Endothelial cell of umbilical vein (primary cell): ENCODE measurements around the gene DNAH11. TPM values are rescaled to one million over a fixed set of nuclear protein-coding genes. Genes with fewer than 3 reads are reported as not detected.

Source experiments
- BruUV-seq: library from RNA; stranded (reverse); fragments of 400-500 nt; replicated peaks from 2 replicates; lab custom pipeline; 2021; lab: Mats Ljungman, UMichigan
- CTCF ChIA-PET: fragments of 300-600, 350-600 bp; sonication (Branson Sonifier 250); formaldehyde crosslinking; loops from one replicate; lab custom pipeline; 2021; ENCODE audit warnings: antibody characterized with exemption, inconsistent platforms; lab: Charles Lee
- POLR2A ChIA-PET: fragments of 300-600, 350-600 bp; sonication (Branson Sonifier 250); formaldehyde crosslinking; loops from one replicate; lab custom pipeline; 2021; ENCODE audit warnings: antibody characterized with exemption, inconsistent platforms; lab: Charles Lee
- DNase-seq: peaks from one replicate; pipeline ENCODE4 v3.0.0-alpha.2; 2011; ENCODE audit warnings: low read depth, low spot score
- FAIRE-seq: peaks from 2 replicates; lab custom pipeline; 2011; peaks lifted over from hg19 to GRCh38; lab: Jason Lieb, UNC
- H2AFZ ChIP-seq: 2 replicates; pipeline ENCODE4 v1.6.0; 2012; ENCODE audit warnings: low read depth, low read length, control low read depth, inconsistent platforms
- H3K27ac ChIP-seq: 2 replicates; pipeline ENCODE4 v1.5.1; 2011; ENCODE audit warnings: low read depth, mild to moderate bottlenecking, control low read depth, low read length, moderate library complexity; ENCODE audit not compliant: insufficient read depth
- H3K27me3 ChIP-seq, 2 experiments: 2 replicates each; pipeline versions ENCODE4 v1.6.0 to v1.6.1; 2011; ENCODE audit warnings: low read length in 2 of 2, mixed read lengths in 1 of 2; ENCODE audit not compliant: control insufficient read depth in 2 of 2, insufficient read depth in 2 of 2
- H3K36me3 ChIP-seq, 2 experiments: 2 replicates in 1 of 2; 3 replicates in 1 of 2; pipeline ENCODE4 v1.5.1; 2011; ENCODE audit warnings: low read length in 2 of 2, mild to moderate bottlenecking in 1 of 2, moderate library complexity in 1 of 2; ENCODE audit not compliant: control insufficient read depth in 2 of 2, insufficient read depth in 2 of 2; ENCODE audit errors: extremely low read depth in 1 of 2
- H3K4me1 ChIP-seq: 3 replicates; pipeline ENCODE4 v1.5.1; 2011; ENCODE audit warnings: mild to moderate bottlenecking, low read length; ENCODE audit not compliant: control insufficient read depth, insufficient read depth; ENCODE audit errors: extremely low read depth
- H3K4me2 ChIP-seq: 2 replicates; pipeline ENCODE4 v1.6.1; 2011; ENCODE audit warnings: low read length, control low read depth, mixed read lengths; ENCODE audit not compliant: insufficient read depth
- H3K4me3 ChIP-seq, 3 experiments: fragments of 200-600 bp in 1 of 3; sonication (generic), shearing (Covaris generic) in 1 of 3; replicated peaks in 1 of 3; 2 replicates each; pipeline ENCODE4 v1.5.1; 2011 to 2016; ENCODE audit warnings: control low read depth in 3 of 3, low read length in 3 of 3, mild to moderate bottlenecking in 2 of 3, inconsistent platforms in 1 of 3, low read depth in 1 of 3, moderate library complexity in 1 of 3; ENCODE audit not compliant: insufficient read depth in 1 of 3
- H3K79me2 ChIP-seq: 2 replicates; pipeline ENCODE4 v1.6.0; 2012; ENCODE audit warnings: low read length, inconsistent platforms; ENCODE audit not compliant: control insufficient read depth, insufficient read depth
- H3K9ac ChIP-seq: replicated peaks from 2 replicates; pipeline ENCODE3; 2011; ENCODE audit warnings: low read length, control low read depth; ENCODE audit not compliant: insufficient read depth; ENCODE audit errors: extremely low read depth
- H3K9me1 ChIP-seq: replicated peaks from 3 replicates; pipeline ENCODE4 v1.6.0; 2011; ENCODE audit warnings: mild to moderate bottlenecking, low read length; ENCODE audit not compliant: control insufficient read depth, insufficient read depth; ENCODE audit errors: extremely low read depth
- H3K9me3 ChIP-seq: replicated peaks from 2 replicates; pipeline ENCODE4 v1.5.1; 2012; ENCODE audit warnings: low read length, inconsistent platforms; ENCODE audit not compliant: control insufficient read depth, insufficient read depth
- H4K20me1 ChIP-seq: replicated peaks from 2 replicates; pipeline ENCODE3; 2011; ENCODE audit warnings: mild to moderate bottlenecking, low read length; ENCODE audit not compliant: control insufficient read depth, insufficient read depth; ENCODE audit errors: extremely low read depth
- CTCF ChIP-seq, 2 donors: IDR thresholded peaks; 1 replicate in 1 of 2; 2 replicates in 1 of 2; pipeline ENCODE4 v1.5.1; 2011; ENCODE audit warnings: low read length in 2 of 2, mild to moderate bottlenecking in 2 of 2, moderate library complexity in 2 of 2, control low read depth in 1 of 2, inconsistent platforms in 1 of 2, low read depth in 1 of 2; ENCODE audit not compliant: insufficient read depth in 1 of 2; ENCODE audit errors: extremely low read depth in 1 of 2
- EZH2 ChIP-seq: IDR thresholded peaks from 2 replicates; pipeline ENCODE4 v1.6.1; 2012; ENCODE audit warnings: borderline replicate concordance, low read depth, mild to moderate bottlenecking, moderate library complexity, low read length, inconsistent platforms; ENCODE audit not compliant: severe bottlenecking
- FOS ChIP-seq: IDR thresholded peaks from 2 replicates; pipeline ENCODE4 v1.6.1; 2011; ENCODE audit warnings: mild to moderate bottlenecking, low read length, moderate library complexity, borderline replicate concordance; ENCODE audit not compliant: insufficient read depth
- GATA2 ChIP-seq: IDR thresholded peaks from 2 replicates; pipeline ENCODE4 v1.7.0; 2011; ENCODE audit warnings: low read depth, mild to moderate bottlenecking, moderate library complexity, mixed read lengths, low read length; ENCODE audit not compliant: insufficient read length, insufficient read depth
- JUN ChIP-seq: IDR thresholded peaks from 2 replicates; pipeline ENCODE4 v1.6.1; 2011; ENCODE audit warnings: borderline replicate concordance, low read depth; ENCODE audit not compliant: insufficient read length, insufficient read depth
- MYC ChIP-seq: IDR thresholded peaks from one replicate; pipeline ENCODE4 v1.6.1; 2011; ENCODE audit warnings: mild to moderate bottlenecking, low read depth, low read length
- POLR2A ChIP-seq: IDR thresholded peaks from 2 replicates; pipeline ENCODE4 v1.6.1; 2012; ENCODE audit warnings: low read depth, mild to moderate bottlenecking, control low read depth, low read length
- POLR2AphosphoS5 ChIP-seq: IDR thresholded peaks from 2 replicates; pipeline ENCODE4 v1.6.1; 2012; ENCODE audit warnings: low read depth, mild to moderate bottlenecking, control low read depth, low read length, moderate library complexity; ENCODE audit not compliant: insufficient read depth
- dilution Hi-C: fragments of 300-500 bp; cut with MboI; formaldehyde crosslinking; loops from one replicate; pipeline ENCODE4 v1.15.0; 2019; ENCODE audit warnings: low sequenced_read_pairs; ENCODE audit not compliant: extremely low pct_ligation_motif_present
- intact Hi-C: fragments of 100-400 bp; cut with micrococcal nuclease; formaldehyde crosslinking; loops from one replicate; pipeline ENCODE4 v1.10.0; 2022
- polyA plus RNA-seq, 4 experiments: library from polyadenylated mRNA; depleted of rRNA in 3 of 4; stranded (reverse) in 3 of 4; unstranded in 1 of 4; fragments of >200 nt; gene quantifications; 2 replicates each; pipeline versions ENCODE4 v1.2.1 to v1.2.3, GENCODE V29; 2011 to 2012; ENCODE audit warnings: missing spikeins in 1 of 4
- total RNA-seq: library from RNA; stranded (reverse); gene quantifications from 2 replicates; pipeline ENCODE4 v1.2.3, GENCODE V29; 2021
- TF ChIP-seq, protein P1 (sequence below): IDR thresholded peaks from 2 replicates; pipeline ENCODE4 v1.6.1; 2011; ENCODE audit not compliant: insufficient read depth, insufficient read length

DNAH11 gene
- total and polyA plus RNA-seq, 2 donors (not counting 3 experiments of a cell fraction or from before 2014, with no cell fraction given): 0.69 to 0.91 TPM

DNA sequence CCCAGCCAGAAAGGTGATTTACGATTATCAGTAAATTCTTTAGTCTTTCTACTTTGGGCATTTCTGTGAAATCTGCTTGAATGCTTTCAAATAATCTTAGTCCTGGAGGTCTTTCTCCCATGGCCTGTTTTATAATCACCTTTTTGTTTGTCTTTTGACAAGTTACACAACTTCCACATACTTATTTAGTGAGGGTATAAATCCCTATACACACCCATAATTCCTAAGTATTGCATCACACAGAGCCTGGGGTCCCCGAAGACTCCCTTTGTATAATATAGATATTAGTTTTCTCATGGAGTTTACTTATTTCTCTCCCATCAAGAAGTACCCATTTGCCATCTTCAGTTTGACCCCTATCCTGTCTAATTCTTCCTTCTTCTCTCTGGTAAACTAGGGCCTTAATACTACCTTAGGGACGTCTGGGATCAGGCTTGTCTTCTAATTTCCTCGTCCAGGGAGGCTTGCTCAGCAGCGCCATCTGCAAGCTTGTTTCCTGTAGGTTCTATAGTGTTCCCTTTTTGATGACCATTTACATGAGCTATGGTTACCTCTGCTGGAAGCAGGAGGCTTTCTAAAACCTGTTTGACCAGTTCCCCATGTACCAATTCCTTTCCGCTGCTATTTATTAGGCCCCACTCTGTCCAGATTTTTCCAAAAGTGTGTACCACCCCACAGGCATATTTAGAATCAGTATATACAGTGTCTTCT is 8.1 kb downstream of the DNAH11 start:
- Histone ChIP-seq H3K27me3 (peaks cover 2% of the 10 kb centered on the region in 2 experiments), H3K4me3 (no peak overlapping the region), H4K20me1 (no peaks in the 10 kb centered on the region), H3K9me1 (no peaks in the 10 kb centered on the region), H3K9me3 (no peaks in the 10 kb centered on the region), H3K27ac (no peak overlapping the region), H3K4me1 (no peaks in the 10 kb centered on the region), H3K4me2 (no peak overlapping the region), H2AFZ (no peak overlapping the region), H3K9ac (no peak overlapping the region), H3K36me3 (no peaks in the 10 kb centered on the region), H3K79me2 (no peaks in the 10 kb centered on the region)
- POLR2A ChIA-PET: no interaction called here
- BruUV-seq: no TSS peak
- dilution Hi-C loops (no loop called here), intact Hi-C loops (no loop called here)
- TF ChIP-seq JUN (no peak), EZH2 (no peak), GATA2 (no peak), POLR2AphosphoS5 (no peak), MYC (no peak), FOS (no peak), POLR2A (no peak), CTCF (IDR thresholded peaks at IDR 0.05; ENCODE audit: extremely low read depth in 1 of 2, insufficient read depth in 1 of 2, low read depth in 1 of 2, low read length in 2 of 2) (no peak)
- TF ChIP-seq, protein P1, sequence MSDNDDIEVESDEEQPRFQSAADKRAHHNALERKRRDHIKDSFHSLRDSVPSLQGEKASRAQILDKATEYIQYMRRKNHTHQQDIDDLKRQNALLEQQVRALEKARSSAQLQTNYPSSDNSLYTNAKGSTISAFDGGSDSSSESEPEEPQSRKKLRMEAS: no peak
- FAIRE-seq: no peak
- CTCF ChIA-PET: interaction anchor here (1.1 to 1.4 kb wide), 2 partner anchors 26 to 297 kb away, joined by 3 to 5 read pairs; no protein-coding TSS in a partner anchor
- DNase-seq: no peak
